IMR-90 (cell line): ENCODE results near the gene ANKS4B. TPM values are rescaled to one million over a fixed set of nuclear protein-coding genes. Genes with fewer than 3 reads are reported as not detected.

Experiments
- ATAC-seq: fragments of 200-7000 bp; cut with Tn5 transposase; 2 replicates; pipeline ENCODE4 v1.9.1; 2020; ENCODE audit warnings: low read depth, mild to moderate bottlenecking, moderate library complexity
- BruUV-seq: library from RNA; stranded (reverse); fragments of 400-500 nt; replicated peaks from 2 replicates; lab custom pipeline; 2021; lab: Mats Ljungman, UMichigan
- CTCF ChIA-PET: fragments of 300-600 bp; formaldehyde crosslinking; extraction: SDS; loops from one replicate; lab custom pipeline; 2021; ENCODE audit warnings: antibody characterized with exemption; lab: Yijun Ruan, JAX
- POLR2A ChIA-PET: fragments of 300-600 bp; sonication (Branson Sonifier 250); formaldehyde crosslinking; loops from one replicate; lab custom pipeline; 2022; ENCODE audit warnings: antibody characterized with exemption; ENCODE audit not compliant: unreplicated experiment; lab: Charles Lee
- DNase-seq: peaks from one replicate; pipeline ENCODE4 v3.0.0; 2013
- H2AFZ ChIP-seq: replicated peaks from 2 replicates; pipeline ENCODE3; 2013; ENCODE audit warnings: low read length, mild to moderate bottlenecking; ENCODE audit not compliant: poor library complexity
- H2AK5ac ChIP-seq: 2 replicates; pipeline ENCODE4 v1.6.1; 2013; ENCODE audit warnings: low read depth, low read length, inconsistent platforms
- H2AK9ac ChIP-seq: replicated peaks from 2 replicates; pipeline ENCODE3; 2013; ENCODE audit warnings: mild to moderate bottlenecking, low read depth, low read length, moderate library complexity; ENCODE audit not compliant: poor library complexity
- H2BK120ac ChIP-seq: 2 replicates; pipeline ENCODE4 v1.6.1; 2013; ENCODE audit warnings: low read depth, low read length, inconsistent platforms
- H2BK15ac ChIP-seq: 3 replicates; pipeline ENCODE4 v1.6.1; 2013; ENCODE audit warnings: low read depth, low read length, inconsistent platforms
- H2BK20ac ChIP-seq: 2 replicates; pipeline ENCODE4 v1.6.1; 2013; ENCODE audit warnings: low read depth, mild to moderate bottlenecking, inconsistent platforms, low read length, moderate library complexity
- H2BK5ac ChIP-seq: 2 replicates; pipeline ENCODE4 v1.6.1; 2013; ENCODE audit warnings: mild to moderate bottlenecking, low read depth, low read length, inconsistent platforms; ENCODE audit not compliant: poor library complexity, severe bottlenecking
- H3K14ac ChIP-seq: replicated peaks from 2 replicates; pipeline ENCODE4 v1.6.1; 2013; ENCODE audit warnings: low read depth, low read length, inconsistent platforms
- H3K18ac ChIP-seq: 2 replicates; pipeline ENCODE4 v1.6.1; 2013; ENCODE audit warnings: low read depth, low read length, control low read depth
- H3K23ac ChIP-seq: 2 replicates; pipeline ENCODE4 v1.6.1; 2013; ENCODE audit warnings: low read depth, low read length, inconsistent platforms
- H3K27ac ChIP-seq: 2 replicates; pipeline ENCODE4 v1.5.1; 2013; ENCODE audit warnings: mild to moderate bottlenecking, control low read depth, low read length; ENCODE audit not compliant: insufficient read depth
- H3K27me3 ChIP-seq: 2 replicates; pipeline ENCODE4 v1.6.1; 2013; ENCODE audit warnings: low read length; ENCODE audit not compliant: control insufficient read depth, insufficient read depth
- H3K36me3 ChIP-seq: 2 replicates; pipeline ENCODE4 v1.6.1; 2013; ENCODE audit warnings: low read length, mixed read lengths; ENCODE audit not compliant: control insufficient read depth, insufficient read depth
- H3K4ac ChIP-seq: 2 replicates; pipeline ENCODE4 v1.6.1; 2013; ENCODE audit warnings: low read depth, low read length, inconsistent platforms
- H3K4me1 ChIP-seq: 2 replicates; pipeline ENCODE4 v1.6.1; 2013; ENCODE audit warnings: low read length, mixed read lengths; ENCODE audit not compliant: control insufficient read depth, insufficient read depth
- H3K4me2 ChIP-seq: 2 replicates; pipeline ENCODE4 v1.6.1; 2013; ENCODE audit warnings: low read depth, mild to moderate bottlenecking, control low read depth, low read length, moderate library complexity
- H3K4me3 ChIP-seq: 2 replicates; pipeline ENCODE4 v1.5.1; 2013; ENCODE audit warnings: low read depth, mild to moderate bottlenecking, control low read depth, low read length, moderate library complexity; ENCODE audit not compliant: insufficient read depth
- H3K56ac ChIP-seq: 2 replicates; pipeline ENCODE4 v1.6.1; 2013; ENCODE audit warnings: low read length, inconsistent platforms; ENCODE audit not compliant: insufficient read depth; ENCODE audit errors: extremely low read depth
- H3K79me1 ChIP-seq, 2 experiments: 2 replicates each; pipeline ENCODE4 v1.6.1; 2013; ENCODE audit warnings: low read length in 2 of 2, inconsistent platforms in 1 of 2, low read depth in 1 of 2
- H3K9ac ChIP-seq: 2 replicates; pipeline ENCODE4 v1.6.1; 2013; ENCODE audit warnings: low read depth, low read length, control low read depth
- H3K9me1 ChIP-seq: 2 replicates; pipeline ENCODE4 v1.6.1; 2013; ENCODE audit warnings: low read length, inconsistent platforms; ENCODE audit not compliant: insufficient read depth
- H3K9me3 ChIP-seq: 2 replicates; pipeline ENCODE4 v1.6.1; 2013; ENCODE audit warnings: low read length; ENCODE audit not compliant: control insufficient read depth, insufficient read depth
- H4K20me1 ChIP-seq: 2 replicates; pipeline ENCODE4 v1.6.1; 2013; ENCODE audit warnings: low read length, inconsistent platforms; ENCODE audit not compliant: insufficient read depth
- H4K5ac ChIP-seq: 2 replicates; pipeline ENCODE4 v1.6.1; 2013; ENCODE audit warnings: mild to moderate bottlenecking, low read depth, low read length, control low read depth
- H4K8ac ChIP-seq, 2 experiments: 2 replicates each; pipeline ENCODE4 v1.6.1; 2013; ENCODE audit warnings: low read depth in 2 of 2, low read length in 2 of 2, control low read depth in 1 of 2, inconsistent platforms in 1 of 2
- H4K91ac ChIP-seq: 2 replicates; pipeline ENCODE4 v1.6.1; 2013; ENCODE audit warnings: low read depth, low read length, inconsistent platforms; ENCODE audit not compliant: insufficient read depth
- BHLHE40 ChIP-seq: fragments of 150-350 bp; IDR thresholded peaks from 2 replicates; pipeline ENCODE4 v1.6.1; 2016; ENCODE audit warnings: mild to moderate bottlenecking, low read depth, low read length
- CEBPB ChIP-seq: IDR thresholded peaks from 2 replicates; pipeline ENCODE4 v1.6.1; 2012; ENCODE audit warnings: low read depth, low read length, improper control_type of control experiment
- MAFK ChIP-seq: IDR thresholded peaks from 2 replicates; pipeline ENCODE4 v1.6.1; 2012; ENCODE audit warnings: low read depth, low read length, improper control_type of control experiment
- SMC3 ChIP-seq: fragments of 150-350 bp; IDR thresholded peaks from 2 replicates; pipeline ENCODE4 v1.6.1; 2016; ENCODE audit warnings: low read depth, mild to moderate bottlenecking, antibody characterized with exemption, low read length, moderate library complexity
- WGBS, 2 experiments: methylation state at CpG; one replicate each; pipeline versions ENCODE4 v1.1.5 to v1.1.7; 2013; ENCODE audit warnings: missing lambda C conversion rate in 2 of 2; ENCODE audit not compliant: insufficient read length in 1 of 2; ENCODE audit errors: extremely low coverage in 2 of 2; 5-methylcytosine and 5-hydroxymethylcytosine counted together
- dilution Hi-C: fragments of 300-500 bp; cut with HindIII; formaldehyde crosslinking; loops from one replicate; pipeline ENCODE4 v1.14.3; 2018; ENCODE audit warnings: low sequenced_read_pairs; ENCODE audit not compliant: unreplicated experiment
- in situ Hi-C: fragments of 300-500 bp; cut with MboI; formaldehyde crosslinking; loops from 3 replicates; pipeline ENCODE4 v1.14.3; 2019; ENCODE audit warnings: low sequenced_read_pairs, inconsistent platforms, mixed read lengths
- intact Hi-C: fragments of 100-400 bp; cut with micrococcal nuclease; formaldehyde crosslinking; loops from 2 replicates; pipeline ENCODE4 v1.10.0; 2022
- polyA plus RNA-seq, 3 experiments: library from polyadenylated mRNA; depleted of rRNA; stranded (reverse); fragments of >200 nt; gene quantifications; 2 replicates each; pipeline ENCODE4 v1.2.3, GENCODE V29; 2012; ENCODE audit warnings: low replicate concordance in 1 of 3
- total RNA-seq: library from RNA; depleted of rRNA; stranded (reverse); fragments of >200 nt; gene quantifications from 2 replicates; pipeline ENCODE4 v1.2.3, GENCODE V29; 2012

The ANKS4B gene
- total and polyA plus RNA-seq, 2 of the 4 experiments (the other 2 are of a cell fraction): not detected

DNA sequence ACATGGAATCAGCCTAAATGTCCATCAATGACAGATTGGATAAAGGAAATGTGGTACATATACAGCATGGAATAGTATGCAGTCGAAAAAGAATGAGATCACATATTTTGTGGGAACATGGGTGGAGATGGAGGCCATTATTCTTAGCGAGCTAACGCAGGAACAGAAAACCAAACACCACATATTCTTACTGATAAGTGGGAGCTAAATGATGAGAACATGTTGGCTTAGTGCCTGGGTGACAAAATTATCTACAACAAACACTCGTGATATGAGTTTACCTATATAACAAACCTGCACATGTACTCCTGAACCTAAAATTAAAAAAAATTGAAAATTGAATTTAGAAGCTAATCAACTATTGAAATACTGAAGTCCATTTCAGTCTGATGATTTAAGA is 6.1 kb downstream of the ANKS4B start:
- Histone ChIP-seq H4K91ac (no peak overlapping the region), H2AK9ac (no peak overlapping the region), H3K56ac (no peak overlapping the region), H3K9me1 (no peaks in the 10 kb centered on the region), H2BK5ac (no peak overlapping the region), H3K9ac (no peak overlapping the region), H3K36me3 (no peaks in the 10 kb centered on the region), H3K27me3 (peaks cover 4% of the 10 kb centered on the region; the same call in 1 of the 2 replicates), H4K5ac (no peak overlapping the region), H3K14ac (no peak overlapping the region), H2AK5ac (no peak overlapping the region), H2BK120ac (no peak overlapping the region), H3K4me1 (no peaks in the 10 kb centered on the region), H3K23ac (no peak overlapping the region), H3K4me2 (no peak overlapping the region), H3K18ac (no peak overlapping the region), H2BK15ac (no peak overlapping the region), H2AFZ (no peak overlapping the region), H3K4me3 (no peak overlapping the region), H4K20me1 (no peaks in the 10 kb centered on the region), H2BK20ac (no peak overlapping the region), H3K79me1 (no peaks in the 10 kb centered on the region), H3K4ac (no peak overlapping the region), H4K8ac (no peak overlapping the region), H3K9me3 (no peaks in the 10 kb centered on the region), H3K27ac (no peak overlapping the region)
- ChIA-PET CTCF (no interaction called here), POLR2A (interaction anchor here (0.6 kb wide), 1 partner anchor 125 kb away, joined by 4 read pairs; no protein-coding TSS in a partner anchor)
- intact Hi-C loops (no loop called here), in situ Hi-C loops (no loop called here), dilution Hi-C loops (no loop called here)
- no CpG with 5 or more reads among the region's 4 CpGs for WGBS, 2 experiments
- no peak for DNase-seq
- ATAC-seq: no peak
- BruUV-seq: no TSS peak
- no peak for TF ChIP-seq SMC3
- no peak for TF ChIP-seq BHLHE40
- TF ChIP-seq CEBPB: no peak
- TF ChIP-seq MAFK: no peak
